Caco-2 (cell line): ENCODE data around the gene NPW. TPM values are rescaled to one million over a fixed set of nuclear protein-coding genes. Genes with fewer than 3 reads are reported as not detected.

Source experiments
- BruUV-seq: library from RNA; stranded (reverse); fragments of 400-500 nt; replicated peaks from 2 replicates; lab custom pipeline; 2021; lab: Mats Ljungman, UMichigan
- CTCF ChIA-PET: fragments of 300-600 bp; sonication (Branson Sonifier 250); formaldehyde crosslinking; loops from one replicate; lab custom pipeline; 2022; ENCODE audit warnings: antibody characterized with exemption; lab: Charles Lee
- POLR2A ChIA-PET: fragments of 300-600 bp; sonication (Branson Sonifier 250); formaldehyde crosslinking; loops from one replicate; lab custom pipeline; 2022; ENCODE audit warnings: antibody characterized with exemption; lab: Charles Lee
- DNase-seq, 2 experiments: peaks; one replicate each; pipeline versions ENCODE4 v3.0.0 to v3.0.0-alpha.2; 2020 to 2022
- H3K27me3 ChIP-seq: replicated peaks from 2 replicates; pipeline ENCODE4 v1.6.0; 2011; ENCODE audit warnings: low read length; ENCODE audit not compliant: control insufficient read depth, insufficient read depth
- H3K36me3 ChIP-seq: 2 replicates; pipeline ENCODE4 v1.5.1; 2011; ENCODE audit warnings: low read length; ENCODE audit not compliant: control insufficient read depth, insufficient read depth
- H3K4me1 ChIP-seq: fragments of 250-450 bp; sonication (Bioruptor Pico); 2 replicates; pipeline ENCODE4 v1.5.1; 2020; ENCODE audit warnings: mild to moderate bottlenecking
- H3K4me3 ChIP-seq: 2 replicates; pipeline ENCODE4 v1.5.1; 2011; ENCODE audit warnings: low read depth, mild to moderate bottlenecking, control low read depth, low read length
- H3K9me3 ChIP-seq: fragments of 250-450 bp; sonication (Bioruptor Pico); 2 replicates; pipeline ENCODE4 v1.5.1; 2020; ENCODE audit warnings: mild to moderate bottlenecking, moderate library complexity
- H3K27ac Mint-ChIP-seq: one replicate; pipeline ENCODE4 v1.8.0; 2022; ENCODE audit warnings: mixed read lengths; ENCODE audit not compliant: unreplicated experiment
- H3K27me3 Mint-ChIP-seq: one replicate; pipeline ENCODE4 v1.8.0; 2022; ENCODE audit warnings: mixed read lengths; ENCODE audit not compliant: insufficient read depth, unreplicated experiment
- H3K36me3 Mint-ChIP-seq: one replicate; pipeline ENCODE4 v1.8.0; 2022; ENCODE audit warnings: mild to moderate bottlenecking, mixed read lengths; ENCODE audit not compliant: insufficient read depth, unreplicated experiment
- H3K4me1 Mint-ChIP-seq: one replicate; pipeline ENCODE4 v1.8.0; 2022; ENCODE audit warnings: low read depth, mixed read lengths; ENCODE audit not compliant: unreplicated experiment
- H3K4me3 Mint-ChIP-seq: one replicate; pipeline ENCODE4 v1.8.0; 2022; ENCODE audit warnings: mild to moderate bottlenecking, moderate library complexity, mixed read lengths; ENCODE audit not compliant: unreplicated experiment
- H3K9me3 Mint-ChIP-seq: one replicate; pipeline ENCODE4 v1.8.0; 2022; ENCODE audit warnings: mixed read lengths; ENCODE audit not compliant: unreplicated experiment
- intact Hi-C: fragments of 100-400 bp; cut with micrococcal nuclease; formaldehyde crosslinking; loops from one replicate; pipeline ENCODE4 v1.10.0; 2022; ENCODE audit not compliant: unreplicated experiment
- total RNA-seq: library from RNA; stranded (reverse); gene quantifications from 2 replicates; pipeline ENCODE4 v1.2.3, GENCODE V29; 2022
- TF ChIP-seq, protein P1 (sequence below), 2 experiments: fragments of 200-600 bp in 1 of 2; IDR thresholded peaks; 1 replicate in 1 of 2; 2 replicates in 1 of 2; pipeline versions ENCODE4 v1.5.1 to v1.8.0; 2011 to 2022; ENCODE audit warnings: antibody characterized with exemption in 1 of 2, control low read depth in 1 of 2, inconsistent platforms in 1 of 2, low read depth in 1 of 2, low read length in 1 of 2, mild to moderate bottlenecking in 1 of 2, moderate library complexity in 1 of 2; ENCODE audit not compliant: insufficient read depth in 1 of 2, severe bottlenecking in 1 of 2, unreplicated experiment in 1 of 2

Gene NPW
- total RNA-seq, 1 experiment from 2014 or later = 6.1 TPM

- BruUV-seq = no TSS peak
- Histone ChIP-seq H3K4me3 (no peak overlapping the region), H3K9me3 (no peaks in the 10 kb centered on the region), H3K27me3 (no peaks in the 10 kb centered on the region), H3K36me3 (no peaks in the 10 kb centered on the region), H3K4me1 (no peaks in the 10 kb centered on the region)
- intact Hi-C loops = no loop called here
- no peaks in the 10 kb centered on the region for H3K4me1 Mint-ChIP-seq
- TF ChIP-seq, protein P1, sequence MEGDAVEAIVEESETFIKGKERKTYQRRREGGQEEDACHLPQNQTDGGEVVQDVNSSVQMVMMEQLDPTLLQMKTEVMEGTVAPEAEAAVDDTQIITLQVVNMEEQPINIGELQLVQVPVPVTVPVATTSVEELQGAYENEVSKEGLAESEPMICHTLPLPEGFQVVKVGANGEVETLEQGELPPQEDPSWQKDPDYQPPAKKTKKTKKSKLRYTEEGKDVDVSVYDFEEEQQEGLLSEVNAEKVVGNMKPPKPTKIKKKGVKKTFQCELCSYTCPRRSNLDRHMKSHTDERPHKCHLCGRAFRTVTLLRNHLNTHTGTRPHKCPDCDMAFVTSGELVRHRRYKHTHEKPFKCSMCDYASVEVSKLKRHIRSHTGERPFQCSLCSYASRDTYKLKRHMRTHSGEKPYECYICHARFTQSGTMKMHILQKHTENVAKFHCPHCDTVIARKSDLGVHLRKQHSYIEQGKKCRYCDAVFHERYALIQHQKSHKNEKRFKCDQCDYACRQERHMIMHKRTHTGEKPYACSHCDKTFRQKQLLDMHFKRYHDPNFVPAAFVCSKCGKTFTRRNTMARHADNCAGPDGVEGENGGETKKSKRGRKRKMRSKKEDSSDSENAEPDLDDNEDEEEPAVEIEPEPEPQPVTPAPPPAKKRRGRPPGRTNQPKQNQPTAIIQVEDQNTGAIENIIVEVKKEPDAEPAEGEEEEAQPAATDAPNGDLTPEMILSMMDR (IDR thresholded peaks at IDR 0.05; ENCODE audit: insufficient read depth in 1 of 2, low read depth in 1 of 2, low read length in 1 of 2, severe bottlenecking in 1 of 2, unreplicated experiment in 1 of 2) = no peak
- DNase-seq = no peak
- no peaks in the 10 kb centered on the region for H3K9me3 Mint-ChIP-seq
- ChIA-PET CTCF (interaction anchor here (0.7 kb wide), 1 partner anchor 24 kb away, joined by 3 read pairs; no protein-coding TSS in a partner anchor), POLR2A (no interaction called here)
- peaks cover 16% of the 10 kb centered on the region for H3K36me3 Mint-ChIP-seq
- H3K4me3 Mint-ChIP-seq = no peak overlapping the region
- H3K27ac Mint-ChIP-seq = no peak overlapping the region
- no peaks in the 10 kb centered on the region for H3K27me3 Mint-ChIP-seq
These were observed 39.3 kb downstream of the NPW start for GRCh38 chr16:2058872-2059271.

- TF ChIP-seq, protein P1 (IDR thresholded peaks at IDR 0.05; ENCODE audit: insufficient read depth in 1 of 2, low read depth in 1 of 2, low read length in 1 of 2, severe bottlenecking in 1 of 2, unreplicated experiment in 1 of 2) = no peak
- Histone ChIP-seq H3K27me3 (no peaks in the 10 kb centered on the region), H3K9me3 (no peaks in the 10 kb centered on the region), H3K4me1 (no peaks in the 10 kb centered on the region), H3K4me3 (no peak overlapping the region), H3K36me3 (no peaks in the 10 kb centered on the region)
- ChIA-PET CTCF (no interaction called here), POLR2A (no interaction called here)
- peaks cover 16% of the 10 kb centered on the region for H3K36me3 Mint-ChIP-seq
- H3K4me3 Mint-ChIP-seq = no peak overlapping the region
- no peak overlapping the region for H3K27ac Mint-ChIP-seq
- no peaks in the 10 kb centered on the region for H3K27me3 Mint-ChIP-seq
- no peak for DNase-seq
- BruUV-seq = no TSS peak
- no peaks in the 10 kb centered on the region for H3K4me1 Mint-ChIP-seq
- no peaks in the 10 kb centered on the region for H3K9me3 Mint-ChIP-seq
- intact Hi-C loops = no loop called here
These were observed 40.8 kb downstream of the NPW start for GRCh38 chr16:2060346-2060745.

DNA sequence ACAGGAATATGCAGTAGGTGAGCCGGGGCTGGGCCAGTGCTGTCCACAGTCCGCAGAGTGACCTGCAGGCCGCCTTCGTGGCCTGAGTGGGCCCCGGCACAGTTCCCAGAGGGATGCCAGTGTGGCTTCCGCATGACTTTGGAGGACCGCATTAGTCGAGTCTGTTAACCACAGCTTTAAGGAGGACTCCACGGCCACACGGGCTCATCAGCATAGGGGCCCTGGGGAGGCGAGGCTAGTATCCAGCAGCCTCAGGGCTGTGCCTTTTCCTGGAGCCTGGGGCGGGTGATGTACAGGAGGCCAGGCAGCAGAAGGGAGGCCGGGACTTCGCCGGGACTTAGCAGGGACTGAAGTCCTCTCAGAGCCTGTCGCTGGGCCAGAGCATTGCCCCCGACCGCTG lies 41.4 kb downstream of the NPW start:
- intact Hi-C loops = no loop called here

More for the DNA sequence above, 41.4 kb downstream of the NPW start:
- no peaks in the 10 kb centered on the region for H3K27me3 ChIP-seq
- H3K4me1 ChIP-seq = no peaks in the 10 kb centered on the region
- no peak for DNase-seq
- BruUV-seq = no TSS peak
- Mint-ChIP-seq H3K4me3 (no peak overlapping the region), H3K27ac (no peak overlapping the region), H3K4me1 (no peaks in the 10 kb centered on the region), H3K27me3 (no peaks in the 10 kb centered on the region), H3K9me3 (no peaks in the 10 kb centered on the region), H3K36me3 (peaks cover 19% of the 10 kb centered on the region)
- TF ChIP-seq, protein P1 (IDR thresholded peaks at IDR 0.05; ENCODE audit: insufficient read depth in 1 of 2, low read depth in 1 of 2, low read length in 1 of 2, severe bottlenecking in 1 of 2, unreplicated experiment in 1 of 2) = no peak
- ChIA-PET CTCF (no interaction called here), POLR2A (no interaction called here)
- H3K4me3 ChIP-seq = no peak overlapping the region
- H3K9me3 ChIP-seq = no peaks in the 10 kb centered on the region
- H3K36me3 ChIP-seq = peaks cover 2% of the 10 kb centered on the region
